Endodermal cell (in vitro differentiated cells): Measurements from ENCODE around the gene DNAH1. TPM values are rescaled to one million over a fixed set of nuclear protein-coding genes. Genes with fewer than 3 reads are reported as not detected.
A peak's percentile ranks its signal among the peaks of the same experiment; 100 is the strongest.

Experiments used
- DNase-seq: peaks from one replicate; pipeline ENCODE4 v3.0.0-alpha.2; 2017
- H3K27ac ChIP-seq: 2 replicates; pipeline ENCODE4 v1.5.1; 2013; ENCODE audit warnings: mild to moderate bottlenecking, low read depth, low read length, moderate library complexity
- H3K27me3 ChIP-seq: 2 replicates; pipeline ENCODE4 v1.6.1; 2013; ENCODE audit warnings: mild to moderate bottlenecking, low read length, moderate library complexity; ENCODE audit not compliant: insufficient read depth, control insufficient read depth, poor library complexity, severe bottlenecking
- H3K36me3 ChIP-seq: 2 replicates; pipeline ENCODE4 v1.7.0; 2013; ENCODE audit warnings: mild to moderate bottlenecking, low read length, moderate library complexity; ENCODE audit not compliant: control insufficient read depth, insufficient read depth
- H3K4me1 ChIP-seq: one replicate; pipeline ENCODE4 v1.7.0; 2013; ENCODE audit warnings: low read length; ENCODE audit not compliant: control insufficient read depth, insufficient read depth
- H3K4me3 ChIP-seq: 2 replicates; pipeline ENCODE4 v1.5.1; 2013; ENCODE audit warnings: mild to moderate bottlenecking, low read length, moderate library complexity
- H3K9ac ChIP-seq: 2 replicates; pipeline ENCODE4 v1.6.1; 2013; ENCODE audit warnings: mild to moderate bottlenecking, low read length, moderate library complexity; ENCODE audit not compliant: poor library complexity, severe bottlenecking; ENCODE audit errors: extremely low read depth
- H3K9me3 ChIP-seq: 2 replicates; pipeline ENCODE4 v1.6.1; 2013; ENCODE audit warnings: mild to moderate bottlenecking, low read length, moderate library complexity; ENCODE audit not compliant: control insufficient read depth
- H3K27ac Mint-ChIP-seq: 2 replicates; pipeline ENCODE4 v1.8.0; 2020; ENCODE audit warnings: mixed read lengths
- H3K27me3 Mint-ChIP-seq: 2 replicates; pipeline ENCODE4 v1.8.0; 2021; ENCODE audit warnings: mild to moderate bottlenecking, mixed read lengths; ENCODE audit not compliant: insufficient read depth
- H3K36me3 Mint-ChIP-seq: 2 replicates; pipeline ENCODE4 v1.8.0; 2020; ENCODE audit warnings: low read depth, mixed read lengths
- H3K4me1 Mint-ChIP-seq: 2 replicates; pipeline ENCODE4 v1.8.0; 2020; ENCODE audit warnings: mixed read lengths
- H3K4me3 Mint-ChIP-seq: 2 replicates; pipeline ENCODE4 v1.8.0; 2020; ENCODE audit warnings: mild to moderate bottlenecking, moderate library complexity, mixed read lengths
- H3K9me3 Mint-ChIP-seq: 2 replicates; pipeline ENCODE4 v1.8.0; 2020; ENCODE audit warnings: mild to moderate bottlenecking, mixed read lengths
- CTCF ChIP-seq: fragments of 200-600 bp; sonication (generic); conservative IDR thresholded peaks from 2 replicates; pipeline ENCODE4 v1.5.0; 2021; ENCODE audit warnings: antibody characterized with exemption, mild to moderate bottlenecking
- WGBS, 2 experiments: methylation state at CpG; one replicate each; pipeline versions ENCODE4 v1.1.5 to v1.1.7; 2013; ENCODE audit warnings: missing lambda C conversion rate in 2 of 2, mixed read lengths in 1 of 2; ENCODE audit not compliant: insufficient coverage in 1 of 2, insufficient read length in 1 of 2; 5-methylcytosine and 5-hydroxymethylcytosine counted together
- total RNA-seq, 2 donors: library from RNA; stranded (reverse); fragmentation: NEBNext Ultra II Directional in 1 of 2; extraction: Animal tissue kit (Norgen Biotek cat#: 25700) in 1 of 2; gene quantifications; 2 replicates in 1 of 2; 3 replicates in 1 of 2; pipeline ENCODE4 v1.2.1, GENCODE V29; 2021

The DNAH1 gene
- total RNA-seq, 2 donors from 2014 or later, result 4.9 to 5.5 TPM

DNA sequence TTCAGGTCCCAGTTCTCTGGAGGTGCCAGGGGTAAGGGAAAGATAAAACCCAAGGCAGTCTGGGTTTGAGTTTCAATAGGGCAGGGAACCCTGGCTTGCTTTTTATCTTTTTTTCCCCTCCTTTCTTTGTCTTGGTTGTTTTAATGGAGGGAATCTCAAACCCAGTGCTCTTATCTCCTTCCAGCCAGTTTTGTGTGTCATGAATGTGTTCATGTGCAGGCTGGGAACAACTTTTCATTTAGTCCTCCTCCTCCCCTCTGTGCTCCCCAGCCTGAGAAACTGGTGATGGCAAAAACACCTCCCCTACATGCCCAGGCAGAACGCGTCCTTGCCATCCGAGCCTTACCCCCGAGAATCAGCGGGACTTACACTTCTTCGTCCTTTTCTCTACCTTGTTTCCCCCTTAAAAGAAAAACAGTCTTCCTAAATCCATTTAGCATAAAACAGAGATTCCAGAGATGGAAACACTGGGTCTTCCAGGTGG, 117.9 kb downstream of the DNAH1 start:
- H3K4me1 ChIP-seq, result peaks cover 9% of the 10 kb centered on the region
- H3K9me3 ChIP-seq, result no peaks in the 10 kb centered on the region
- peaks cover 26% of the 10 kb centered on the region for H3K4me1 Mint-ChIP-seq
- H3K4me3 Mint-ChIP-seq, result no peak overlapping the region
- WGBS, 2 experiments, result 92 to 93% methylated on average over 6 of the region's 6 CpGs
- no peak overlapping the region for H3K4me3 ChIP-seq
- no peaks in the 10 kb centered on the region for H3K9me3 Mint-ChIP-seq
- no peak overlapping the region for H3K27ac Mint-ChIP-seq
- no peaks in the 10 kb centered on the region for H3K36me3 ChIP-seq
- no peak overlapping the region for H3K27ac ChIP-seq
- no peaks in the 10 kb centered on the region for H3K27me3 ChIP-seq
- no peaks in the 10 kb centered on the region for H3K36me3 Mint-ChIP-seq
- no peak overlapping the region for H3K9ac ChIP-seq
- TF ChIP-seq CTCF, result no peak
- no peaks in the 10 kb centered on the region for H3K27me3 Mint-ChIP-seq
- DNase-seq, result no peak

DNA sequence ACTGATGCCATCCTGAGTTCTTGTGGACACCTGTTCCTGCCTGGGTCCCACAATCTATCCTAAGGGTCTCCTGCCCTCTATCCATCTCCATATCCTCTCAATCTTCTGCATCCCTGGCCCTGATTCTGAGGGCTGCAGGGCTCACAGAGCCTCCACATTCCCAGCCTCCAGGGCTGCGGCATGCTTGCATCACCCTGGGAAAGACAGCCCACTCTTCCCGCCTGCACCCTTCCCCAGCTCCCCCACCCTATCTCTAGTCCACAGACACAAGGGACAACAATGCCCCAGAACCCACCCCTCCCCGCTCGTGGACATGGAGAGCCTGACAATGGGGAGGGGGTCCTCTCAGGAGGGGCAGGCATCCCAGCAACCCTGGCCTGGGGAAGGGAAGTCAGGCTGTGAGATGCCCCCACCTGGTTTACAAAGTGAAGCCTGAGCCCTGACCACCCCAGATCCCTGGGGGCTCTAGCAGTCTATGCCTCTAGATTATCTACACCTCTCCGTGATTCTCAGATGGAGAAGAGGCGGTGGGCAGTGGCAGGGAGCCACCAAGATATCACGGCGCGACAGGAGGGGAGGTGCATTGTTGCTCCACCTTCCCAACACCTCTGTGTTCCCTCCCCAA, 118.5 kb downstream of the DNAH1 start:
- no peak for TF ChIP-seq CTCF
- H3K27ac ChIP-seq, result no peak overlapping the region
- WGBS, 2 experiments, result 91 to 95% methylated on average over 5 to 9 of the region's 9 CpGs
- Mint-ChIP-seq H3K4me1 (peaks cover 20% of the 10 kb centered on the region), H3K4me3 (no peak overlapping the region), H3K36me3 (no peaks in the 10 kb centered on the region), H3K27me3 (no peaks in the 10 kb centered on the region), H3K9me3 (no peaks in the 10 kb centered on the region), H3K27ac (no peak overlapping the region)
- H3K27me3 ChIP-seq, result no peaks in the 10 kb centered on the region
- H3K9me3 ChIP-seq, result no peaks in the 10 kb centered on the region
- no peaks in the 10 kb centered on the region for H3K36me3 ChIP-seq
- H3K4me3 ChIP-seq, result no peak overlapping the region
- DNase-seq, result peak; percentile 41
- H3K9ac ChIP-seq, result no peak overlapping the region
- peaks cover 5% of the 10 kb centered on the region for H3K4me1 ChIP-seq

GRCh38 chr3:52435246-52436101, 119.4 kb downstream of the DNAH1 start:
- no peak overlapping the region for H3K27ac Mint-ChIP-seq
- no peak overlapping the region for H3K9ac ChIP-seq
- H3K36me3 ChIP-seq, result no peaks in the 10 kb centered on the region
- H3K27me3 Mint-ChIP-seq, result no peaks in the 10 kb centered on the region
- no peak for DNase-seq
- WGBS, 2 experiments, result 91 to 95% methylated on average over 27 to 32 of the region's 32 CpGs
- H3K4me1 Mint-ChIP-seq, result peaks cover 13% of the 10 kb centered on the region
- no peak overlapping the region for H3K4me3 Mint-ChIP-seq
- H3K27me3 ChIP-seq, result no peaks in the 10 kb centered on the region
- no peaks in the 10 kb centered on the region for H3K9me3 ChIP-seq
- H3K27ac ChIP-seq, result no peak overlapping the region
- H3K9me3 Mint-ChIP-seq, result no peaks in the 10 kb centered on the region
- H3K36me3 Mint-ChIP-seq, result no peaks in the 10 kb centered on the region
- H3K4me3 ChIP-seq, result no peak overlapping the region
- H3K4me1 ChIP-seq, result no peaks in the 10 kb centered on the region
- no peak for TF ChIP-seq CTCF
